ENCODE measurements around the gene PECR.

DNA sequence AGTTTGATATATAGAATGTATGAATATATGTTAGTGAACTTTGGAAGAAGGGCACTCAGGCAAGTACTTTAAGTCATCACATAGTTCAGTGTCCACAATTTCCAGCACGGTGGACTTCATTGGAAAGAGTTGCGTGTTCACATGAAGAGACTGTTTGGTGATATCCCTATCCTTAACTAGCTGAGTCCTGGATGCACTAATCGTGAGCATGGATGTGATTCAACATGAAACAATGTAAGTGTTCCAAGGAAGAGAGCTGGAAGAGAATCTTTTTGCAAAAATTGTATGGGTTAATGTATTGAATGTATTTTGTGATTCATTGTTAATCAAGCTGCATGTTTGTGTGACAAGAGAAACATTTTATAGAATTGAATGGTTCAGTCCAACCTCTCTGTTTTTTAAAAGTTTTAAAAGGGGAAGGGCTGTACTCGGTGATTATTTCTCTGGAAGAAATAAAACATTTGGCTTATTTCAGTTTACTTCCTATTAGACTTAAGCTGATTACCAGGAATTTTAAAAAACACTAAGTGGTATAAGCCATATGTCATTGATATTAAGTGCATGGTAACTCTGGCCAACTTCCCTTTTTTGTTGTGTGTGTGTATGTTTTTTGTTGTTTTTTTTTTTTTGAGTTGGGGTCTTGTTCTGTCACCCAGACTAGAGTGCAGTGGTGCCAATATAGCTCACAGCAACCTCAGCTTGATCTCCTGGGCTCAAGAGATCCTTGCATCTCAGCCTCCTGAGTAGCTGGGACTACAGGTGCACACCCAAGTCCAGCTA lies 36.1 kb upstream of the PECR start:
- TF ChIP-seq, protein P1, sequence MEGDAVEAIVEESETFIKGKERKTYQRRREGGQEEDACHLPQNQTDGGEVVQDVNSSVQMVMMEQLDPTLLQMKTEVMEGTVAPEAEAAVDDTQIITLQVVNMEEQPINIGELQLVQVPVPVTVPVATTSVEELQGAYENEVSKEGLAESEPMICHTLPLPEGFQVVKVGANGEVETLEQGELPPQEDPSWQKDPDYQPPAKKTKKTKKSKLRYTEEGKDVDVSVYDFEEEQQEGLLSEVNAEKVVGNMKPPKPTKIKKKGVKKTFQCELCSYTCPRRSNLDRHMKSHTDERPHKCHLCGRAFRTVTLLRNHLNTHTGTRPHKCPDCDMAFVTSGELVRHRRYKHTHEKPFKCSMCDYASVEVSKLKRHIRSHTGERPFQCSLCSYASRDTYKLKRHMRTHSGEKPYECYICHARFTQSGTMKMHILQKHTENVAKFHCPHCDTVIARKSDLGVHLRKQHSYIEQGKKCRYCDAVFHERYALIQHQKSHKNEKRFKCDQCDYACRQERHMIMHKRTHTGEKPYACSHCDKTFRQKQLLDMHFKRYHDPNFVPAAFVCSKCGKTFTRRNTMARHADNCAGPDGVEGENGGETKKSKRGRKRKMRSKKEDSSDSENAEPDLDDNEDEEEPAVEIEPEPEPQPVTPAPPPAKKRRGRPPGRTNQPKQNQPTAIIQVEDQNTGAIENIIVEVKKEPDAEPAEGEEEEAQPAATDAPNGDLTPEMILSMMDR (conservative IDR thresholded peaks at IDR 0.05; ENCODE audit: low read depth, low read length): no peak
- TF ChIP-seq EZH2 (IDR thresholded peaks at IDR 0.05; ENCODE audit: low read length, unreplicated experiment): no peak
